ENCODE measurements around the gene NOP53. TPM values are rescaled to one million over a fixed set of nuclear protein-coding genes. Genes with fewer than 3 reads are reported as not detected.
"Not testable (repeated sequence)": the region's sequence is repeated elsewhere in the genome, so short reads cannot be mapped to it uniquely, and the experiment has no call there.

NOP53 gene
- total RNA-seq, 1 donor from 2014 or later = 194 TPM

- no peak for DNase-seq (ENCODE audit: low spot score)
Observed at GRCh38 chr19:47716270-47716937, 28.9 kb upstream of the NOP53 start.

DNA sequence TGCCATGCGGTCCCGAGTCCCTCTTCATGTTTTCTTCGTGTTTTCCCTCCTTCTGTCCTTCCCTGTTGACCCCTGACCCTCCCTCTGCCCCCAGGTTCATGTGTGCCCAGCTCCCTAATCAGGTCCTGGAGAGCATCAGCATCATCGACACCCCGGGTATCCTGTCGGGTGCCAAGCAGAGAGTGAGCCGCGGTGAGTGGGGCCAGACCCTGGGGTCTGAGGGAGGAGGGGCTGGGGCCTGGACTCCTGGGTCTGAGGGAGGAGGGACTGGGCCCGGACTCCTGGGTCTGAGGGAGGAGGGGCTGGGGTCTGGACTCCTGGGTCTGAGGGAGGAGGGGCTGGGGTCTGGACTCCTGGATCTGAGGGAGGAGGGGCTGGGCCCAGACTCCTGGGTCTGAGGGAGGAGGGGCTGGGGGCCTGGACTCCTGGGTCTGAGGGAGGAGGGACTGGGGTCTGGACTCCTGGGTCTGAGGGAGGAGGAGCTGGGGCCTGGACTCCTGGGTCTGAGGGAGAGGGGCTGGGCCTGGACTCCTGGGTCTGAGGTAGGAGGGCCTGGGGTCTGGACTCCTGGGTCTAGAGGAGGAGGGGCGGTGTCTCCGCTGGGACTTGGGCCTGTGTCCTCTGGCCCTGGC lies 26.8 kb upstream of the NOP53 start:
- DNase-seq (ENCODE audit: low spot score) = not testable (repeated sequence)

DNA sequence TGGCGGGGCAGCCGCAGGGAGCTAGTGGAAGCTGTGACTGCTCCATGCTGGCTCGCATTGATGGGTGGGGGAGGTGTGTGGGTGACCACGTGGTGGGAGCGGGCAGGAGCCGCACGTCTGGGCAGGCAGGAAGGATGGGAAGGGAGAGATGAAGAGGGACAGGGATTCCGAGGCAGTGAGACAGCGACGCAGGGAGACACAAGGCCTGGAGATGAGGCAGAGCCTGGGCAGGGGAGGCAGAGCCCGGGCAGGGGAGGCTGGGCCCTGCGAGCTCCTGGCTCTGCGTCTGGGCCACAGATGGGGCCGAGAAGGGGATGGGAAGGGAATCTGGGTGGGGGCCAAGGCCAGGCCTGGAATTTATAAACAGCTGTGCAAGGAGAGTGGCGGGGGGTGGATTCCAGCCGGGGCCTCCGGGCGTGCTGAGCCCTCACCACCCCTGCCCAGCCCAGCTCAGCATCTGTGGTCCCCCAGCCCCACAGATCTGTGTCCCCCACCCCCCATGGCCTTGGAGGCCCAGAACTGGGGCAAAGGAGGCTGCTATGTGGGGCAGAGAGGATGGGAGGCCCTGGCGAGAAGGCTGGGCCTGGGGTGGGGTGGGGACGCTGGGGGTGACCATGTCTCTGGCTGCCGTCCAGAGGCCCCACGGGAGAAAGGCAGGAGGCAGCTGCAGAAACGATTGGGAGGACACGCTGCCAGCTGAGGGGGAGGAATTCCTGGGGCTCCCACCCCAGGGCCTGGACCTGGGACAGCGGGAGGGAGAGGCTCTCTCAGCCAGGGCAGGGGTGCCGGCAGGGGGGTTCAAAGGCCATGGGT lies 26.1 kb upstream of the NOP53 start:
- peak; percentile 93 for DNase-seq (ENCODE audit: low spot score)

DNA sequence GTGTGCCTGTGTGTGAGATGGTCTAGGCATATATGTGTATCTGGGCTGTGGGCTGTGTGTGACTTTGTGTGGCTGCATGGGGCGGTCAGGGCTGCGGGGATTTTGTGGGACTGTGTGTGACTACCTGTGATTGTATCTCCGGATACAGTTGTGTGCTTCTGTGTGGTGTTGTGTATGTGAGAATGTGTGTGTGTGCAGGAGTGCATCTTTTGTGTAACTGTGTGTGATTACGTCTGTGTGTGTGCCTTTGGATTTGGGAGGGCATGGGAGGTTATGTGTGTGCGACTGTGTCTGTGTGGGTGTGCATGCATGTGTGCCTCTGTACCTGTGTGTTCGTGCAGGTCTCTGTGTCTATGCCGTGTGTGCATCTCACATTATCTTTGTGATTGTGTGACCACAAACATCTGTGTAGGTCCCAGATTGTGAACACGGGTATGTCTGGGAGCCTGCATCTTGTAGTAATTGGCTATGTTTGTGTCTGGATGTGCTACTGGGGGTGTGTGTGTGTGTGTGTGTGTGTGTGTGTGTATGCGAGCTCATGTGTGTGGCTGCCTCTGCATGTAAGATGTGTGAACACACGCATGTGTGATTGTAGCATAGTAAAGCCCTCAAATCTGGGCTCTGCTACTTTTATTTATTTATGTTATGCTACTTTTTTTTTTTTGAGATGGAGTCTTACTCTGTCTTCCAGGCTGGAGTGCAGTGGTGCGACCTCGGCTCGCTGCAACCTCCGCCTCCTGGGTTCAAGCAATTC lies 24.5 kb upstream of the NOP53 start:
- DNase-seq (ENCODE audit: low spot score) = no peak

GRCh38 chr19:47723581-47723940 lies 21.8 kb upstream of the NOP53 start:
- no peak for DNase-seq (ENCODE audit: low spot score)

- DNase-seq (ENCODE audit: low spot score) = no peak
Observed at GRCh38 chr19:47725759-47726401, 19.5 kb upstream of the NOP53 start.

DNA sequence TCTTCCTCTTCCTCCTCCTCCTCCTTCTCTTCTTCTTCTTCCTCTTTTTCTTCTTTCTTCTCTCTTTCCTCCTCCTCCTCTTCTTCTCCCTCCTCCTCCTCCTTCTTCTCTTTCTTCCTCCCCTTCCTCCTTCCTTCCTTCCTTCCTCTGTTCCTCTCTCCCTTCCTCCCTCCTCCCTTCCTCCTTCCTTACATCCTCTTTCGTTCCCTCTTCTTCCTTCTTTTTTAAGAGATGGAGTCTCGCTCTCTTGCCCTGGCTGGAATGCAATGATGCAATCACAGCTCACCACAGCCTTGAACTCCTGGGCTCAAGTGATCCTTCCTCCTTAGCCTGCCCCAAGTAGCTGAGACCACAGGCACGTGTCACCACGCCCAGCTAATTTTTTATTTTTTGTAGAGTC lies 18.9 kb upstream of the NOP53 start:
- DNase-seq (ENCODE audit: low spot score) = no peak

DNA sequence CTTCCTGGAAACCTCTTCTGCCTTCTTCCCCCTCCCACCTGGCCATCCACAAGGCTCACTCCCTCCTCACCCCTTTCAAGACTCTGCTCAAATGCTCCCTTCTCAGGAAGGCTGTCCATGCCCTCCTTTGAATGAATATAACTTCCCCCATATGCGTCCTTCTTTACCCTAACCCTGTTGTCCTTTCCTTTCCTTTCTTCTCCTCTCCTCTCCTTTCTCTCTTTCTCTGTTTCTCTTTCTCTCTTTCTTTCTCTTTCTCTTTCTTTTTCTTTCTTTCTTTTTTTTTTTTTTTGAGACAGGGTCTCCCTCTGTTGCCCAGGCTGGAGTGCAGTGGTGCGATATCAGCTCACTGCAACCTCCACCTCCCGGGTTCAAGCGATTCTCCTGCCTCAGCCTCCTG lies 17.1 kb upstream of the NOP53 start:
- not testable (repeated sequence) for DNase-seq (ENCODE audit: low spot score)

DNA sequence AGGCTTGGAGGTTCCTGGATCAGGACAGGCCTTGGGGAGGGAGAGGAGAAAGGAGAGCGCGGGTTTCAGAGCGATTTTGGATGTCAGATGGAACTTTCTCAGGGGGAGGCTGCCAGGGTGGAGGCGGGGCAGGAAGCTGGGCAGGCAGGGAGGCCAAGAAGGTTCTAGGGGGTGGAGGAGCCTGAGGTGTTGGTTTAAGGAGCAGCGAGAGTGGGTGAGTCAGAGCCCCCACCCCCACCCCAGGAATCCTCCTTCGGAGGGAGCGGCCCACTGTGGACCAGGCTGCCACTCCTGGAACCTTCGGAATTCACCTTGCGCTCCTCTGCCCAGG lies 15.9 kb upstream of the NOP53 start:
- no peak for DNase-seq (ENCODE audit: low spot score)

DNA sequence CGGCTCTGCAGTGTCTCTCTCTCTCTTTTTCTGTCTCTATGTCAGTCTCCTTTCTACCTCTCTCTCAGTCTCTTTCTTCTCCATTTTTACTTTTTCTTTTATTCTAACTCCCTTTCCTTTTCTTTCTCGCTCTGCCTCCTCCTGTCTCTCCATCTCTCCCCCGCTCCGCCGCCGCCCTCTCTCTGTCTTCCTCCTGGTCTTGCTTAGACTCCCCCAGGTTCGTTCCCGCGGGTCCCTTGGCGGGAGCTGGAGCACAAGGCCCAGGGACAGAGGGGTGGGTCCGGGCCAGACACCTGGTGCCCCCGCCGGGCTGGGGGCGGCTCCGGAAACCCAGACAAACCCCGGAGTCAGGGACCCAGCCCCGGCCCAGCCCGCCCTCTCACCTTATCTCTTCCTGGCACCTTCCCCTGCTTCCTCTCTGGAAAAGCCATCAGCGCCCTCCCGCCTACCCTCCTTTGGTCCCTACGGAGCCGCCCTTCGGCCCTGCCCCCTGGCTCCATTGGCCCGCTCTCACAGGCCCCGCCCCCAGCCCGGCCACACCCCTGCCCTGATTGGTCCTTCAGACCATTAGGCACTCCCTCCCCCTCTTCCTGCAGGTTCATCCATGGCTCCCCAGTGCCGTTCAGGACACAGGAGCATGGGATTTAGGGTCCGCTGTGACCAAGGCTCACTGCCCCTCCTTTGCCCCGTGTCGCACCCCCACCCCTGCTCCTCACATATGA lies 15.4 kb upstream of the NOP53 start:
- DNase-seq (ENCODE audit: low spot score) = no peak

DNA sequence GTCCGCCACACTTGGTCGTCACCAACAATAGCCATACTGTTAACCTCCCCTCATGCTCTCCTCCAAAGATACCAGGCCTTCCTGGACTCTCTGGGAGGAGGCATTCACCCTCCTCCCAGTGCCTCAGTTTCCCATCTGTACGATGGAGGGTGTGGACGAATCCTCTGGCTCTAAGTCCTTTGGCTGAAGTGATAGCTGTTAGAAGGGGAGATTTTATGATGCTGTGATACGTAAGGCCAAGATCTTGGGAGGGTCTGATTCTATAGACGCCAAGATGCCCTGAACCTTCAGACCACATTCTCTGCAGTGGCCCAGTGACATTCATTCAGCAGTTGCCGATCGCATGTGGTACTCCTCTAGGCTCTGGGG lies 14.8 kb upstream of the NOP53 start:
- no peak for DNase-seq (ENCODE audit: low spot score)

DNA sequence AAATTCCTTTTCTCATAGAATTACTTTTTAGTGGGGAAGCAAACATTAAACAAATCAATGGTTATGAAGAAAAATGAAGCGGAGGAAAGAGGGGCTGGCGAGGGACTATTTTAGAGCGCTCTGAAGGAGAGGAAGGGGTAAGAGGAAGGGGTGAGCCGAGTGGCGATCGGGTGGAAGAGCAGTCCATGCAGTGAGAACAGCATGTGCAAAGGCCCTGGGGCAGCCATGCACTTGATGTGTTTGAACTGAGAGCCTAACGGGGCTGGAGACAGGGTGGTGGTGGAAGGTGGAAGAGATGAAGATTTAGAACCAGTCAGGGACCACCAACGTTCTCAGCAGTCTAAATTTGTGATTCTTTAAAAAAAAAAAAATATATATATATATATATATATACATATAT lies 14.4 kb upstream of the NOP53 start:
- DNase-seq (ENCODE audit: low spot score) = no peak

GRCh38 chr19:47735131-47735530 lies 10.2 kb upstream of the NOP53 start:
- no peak for DNase-seq (ENCODE audit: low spot score)

GRCh38 chr19:47740866-47741519 lies 4.4 kb upstream of the NOP53 start:
- no peak for DNase-seq (ENCODE audit: low spot score)

- DNase-seq (ENCODE audit: low spot score) = no peak
Observed at GRCh38 chr19:47741544-47742140, 3.7 kb upstream of the NOP53 start.

DNA sequence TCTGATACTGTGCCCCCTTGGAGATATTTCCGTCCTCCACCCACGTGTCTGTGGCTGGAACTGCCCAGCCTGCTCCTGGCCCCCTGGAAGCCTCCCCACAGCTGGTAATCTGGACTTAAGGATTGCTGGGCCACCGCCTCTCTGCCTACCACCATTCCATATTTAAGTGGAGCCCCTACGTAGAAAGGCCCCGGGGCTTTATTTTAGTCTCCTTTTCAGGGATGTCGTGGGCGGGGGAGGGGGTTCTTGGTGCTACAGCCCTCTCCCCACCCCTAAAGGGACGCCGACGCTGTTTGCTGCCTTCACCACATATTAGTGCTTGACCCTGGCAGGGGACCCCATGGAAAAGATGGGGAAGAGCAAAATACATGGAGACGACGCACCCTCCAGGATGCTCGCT lies 2.7 kb upstream of the NOP53 start:
- DNase-seq (ENCODE audit: low spot score) = no peak

DNA sequence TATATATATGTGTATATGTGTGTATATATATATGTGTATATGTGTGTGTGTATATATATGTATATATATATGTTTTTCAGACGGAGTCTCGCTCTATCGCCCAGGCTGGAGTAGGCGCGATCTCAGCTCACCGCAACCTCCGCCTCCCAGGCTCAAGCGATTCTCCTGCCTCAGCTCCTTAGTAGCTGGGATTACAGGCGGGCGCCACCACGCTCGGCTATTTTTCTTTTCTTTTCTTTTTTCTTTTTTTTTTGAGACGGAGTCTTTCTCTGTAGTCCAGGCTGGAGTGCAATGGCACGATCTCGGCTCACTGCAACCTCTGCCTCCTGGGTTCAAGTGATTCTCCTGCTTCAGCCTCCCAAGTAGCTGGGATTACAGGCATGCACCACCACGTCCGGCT lies 783 bp downstream of the NOP53 start:
- not testable (repeated sequence) for DNase-seq (ENCODE audit: low spot score)

GRCh38 chr19:47749326-47749725 lies 4.0 kb downstream of the NOP53 start:
- no peak for DNase-seq (ENCODE audit: low spot score)

DNA sequence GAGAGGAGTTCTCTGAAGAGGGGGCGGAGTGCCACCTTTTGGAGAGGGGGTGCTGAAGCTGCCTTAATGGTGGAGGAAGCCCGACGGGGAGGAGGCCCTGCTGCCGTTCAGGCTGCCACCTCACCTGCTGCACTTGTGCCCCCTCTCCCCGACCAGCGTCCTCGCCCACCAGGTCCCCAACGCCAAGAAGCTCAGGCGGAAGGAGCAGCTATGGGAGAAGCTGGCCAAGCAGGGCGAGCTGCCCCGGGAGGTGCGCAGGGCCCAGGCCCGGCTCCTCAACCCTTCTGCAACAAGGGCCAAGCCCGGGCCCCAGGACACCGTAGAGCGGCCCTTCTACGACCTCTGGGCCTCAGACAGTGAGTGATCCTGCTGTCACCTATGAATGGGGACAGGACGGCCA lies 5.4 kb downstream of the NOP53 start:
- DNase-seq (ENCODE audit: low spot score) = no peak
